GM18508 (cell line): ENCODE data around the gene SHISA3.
"Not testable (repeated sequence)": the region's sequence is repeated elsewhere in the genome, so short reads cannot be mapped to it uniquely, and the experiment has no call there.

Source experiments
- ATAC-seq: cut with Tn5 transposase; IDR thresholded peaks from one replicate; pipeline ENCODE4 v1.9.1; 2021; ENCODE audit warnings: moderate number of reproducible peaks; ENCODE audit not compliant: insufficient read depth, unreplicated experiment

The SHISA3 gene

DNA sequence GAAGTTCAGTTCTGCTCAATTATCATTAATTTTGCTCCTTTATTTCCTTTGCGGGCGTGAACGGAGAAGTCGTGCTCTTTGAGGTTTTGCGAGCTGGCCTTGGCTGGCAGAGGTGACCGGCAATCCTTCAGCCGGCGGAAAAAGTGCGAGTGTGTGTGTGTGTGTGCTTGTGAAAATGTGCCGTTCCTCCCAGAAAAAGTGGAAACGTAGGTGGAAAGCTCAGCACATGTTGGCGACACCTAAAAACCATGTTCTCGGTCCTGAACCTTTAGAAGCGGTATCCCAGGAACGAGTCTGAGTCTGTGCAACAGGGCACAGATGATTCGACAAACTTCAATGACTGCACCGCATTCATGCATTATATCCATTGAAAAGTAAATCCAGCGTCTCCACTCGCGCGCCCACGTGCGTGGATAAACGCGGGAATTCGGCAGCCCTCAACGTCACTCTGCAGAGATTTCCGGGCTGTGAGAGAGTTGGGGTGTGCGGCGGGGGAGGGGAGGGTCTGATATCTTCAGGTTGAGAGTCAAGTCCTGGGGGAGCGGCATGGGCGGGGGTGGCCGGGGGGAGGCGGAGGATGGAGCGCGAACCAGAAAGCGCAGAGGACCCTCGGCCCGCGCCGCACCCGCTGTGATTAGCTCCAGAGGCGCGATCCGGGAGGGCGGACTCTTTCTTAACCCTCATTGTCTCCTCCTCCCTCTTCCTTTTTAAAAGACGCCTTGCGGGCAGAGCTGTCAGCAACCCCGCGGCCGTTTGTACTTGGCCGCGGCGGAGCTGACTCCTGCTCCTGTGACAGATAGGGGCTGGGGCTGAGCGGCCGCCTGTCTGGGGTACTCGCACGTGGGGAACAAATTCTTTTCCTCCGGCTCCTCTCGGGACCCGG is at the start of gene SHISA3:
SHISA3 (plus strand) TSS at position 737 of the 883 bp plus-strand sequence. CDS start 569 bp downstream, outside the sequence.
- no peak for ATAC-seq

GRCh38 chr4:42348247-42348646 is 49.0 kb upstream of the SHISA3 start:
- ATAC-seq = no peak

DNA sequence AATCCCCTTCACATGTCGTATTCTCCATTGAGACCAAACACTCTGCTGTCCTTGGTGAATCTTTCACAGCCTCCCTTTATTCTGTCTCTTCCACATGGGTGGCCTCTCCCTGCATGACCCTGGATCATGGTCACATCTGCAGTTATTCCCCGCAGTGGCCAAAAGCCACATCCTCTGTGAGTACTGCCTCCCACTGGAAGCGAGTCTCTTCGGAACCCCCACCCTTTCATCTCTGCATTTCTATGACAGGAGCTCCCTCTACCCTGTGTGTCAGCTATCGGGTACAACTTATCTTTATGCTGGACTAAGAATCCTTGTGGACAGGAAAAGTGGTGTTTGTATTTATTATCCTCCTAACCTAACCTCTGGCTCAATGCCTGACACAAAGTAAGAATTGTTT is 48.6 kb upstream of the SHISA3 start:
- no peak for ATAC-seq

DNA sequence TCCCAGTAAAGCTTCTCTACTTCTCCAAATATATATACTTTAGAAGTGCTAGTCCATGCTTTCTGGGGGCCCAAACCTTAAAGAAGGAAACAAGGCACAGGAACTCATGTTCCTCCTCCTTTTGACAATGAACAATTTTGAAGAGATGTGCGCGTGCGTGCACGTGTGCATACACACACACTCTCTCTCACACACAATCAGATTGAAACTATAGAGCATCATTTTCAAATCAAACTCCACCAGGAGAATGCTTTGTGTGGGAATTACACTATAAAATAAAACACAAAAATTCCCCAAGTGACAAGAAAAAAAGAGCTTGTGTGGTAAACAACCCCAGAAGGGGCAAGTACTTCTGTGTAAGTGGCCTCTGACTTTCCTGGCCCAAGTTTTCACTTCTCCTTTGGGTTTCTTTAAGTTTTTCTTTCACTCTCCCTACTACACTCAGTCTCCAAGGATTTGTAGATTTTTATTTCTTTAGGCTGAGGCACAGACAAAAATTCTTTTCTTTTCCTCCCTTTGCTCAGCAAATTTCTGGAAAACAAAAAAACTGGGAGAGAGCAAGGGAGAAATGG is 46.6 kb upstream of the SHISA3 start:
- ATAC-seq = no peak

- no peak for ATAC-seq
Observed at GRCh38 chr4:42352049-42352448, 45.2 kb upstream of the SHISA3 start.

- no peak for ATAC-seq
Observed at GRCh38 chr4:42357325-42357724, 40.0 kb upstream of the SHISA3 start.

DNA sequence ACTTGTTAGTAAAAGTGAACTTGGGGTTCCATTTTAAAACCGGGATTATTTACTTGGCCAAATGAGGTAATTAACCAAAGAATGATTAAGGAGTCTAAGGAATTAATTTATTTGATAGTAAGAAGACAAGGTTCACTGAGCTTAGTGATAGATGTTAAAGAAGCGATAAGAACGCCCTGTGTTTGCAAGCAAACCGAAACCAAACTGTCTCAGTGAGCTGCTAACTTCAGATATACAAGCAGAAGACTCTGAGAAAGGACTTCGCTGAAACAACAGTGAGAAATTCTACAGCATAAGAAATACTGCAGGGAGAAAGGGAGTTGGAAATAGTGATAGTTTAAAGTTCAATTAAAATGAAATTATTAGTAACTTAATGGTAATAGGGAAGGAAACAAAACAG is 37.6 kb upstream of the SHISA3 start:
- ATAC-seq = no peak

DNA sequence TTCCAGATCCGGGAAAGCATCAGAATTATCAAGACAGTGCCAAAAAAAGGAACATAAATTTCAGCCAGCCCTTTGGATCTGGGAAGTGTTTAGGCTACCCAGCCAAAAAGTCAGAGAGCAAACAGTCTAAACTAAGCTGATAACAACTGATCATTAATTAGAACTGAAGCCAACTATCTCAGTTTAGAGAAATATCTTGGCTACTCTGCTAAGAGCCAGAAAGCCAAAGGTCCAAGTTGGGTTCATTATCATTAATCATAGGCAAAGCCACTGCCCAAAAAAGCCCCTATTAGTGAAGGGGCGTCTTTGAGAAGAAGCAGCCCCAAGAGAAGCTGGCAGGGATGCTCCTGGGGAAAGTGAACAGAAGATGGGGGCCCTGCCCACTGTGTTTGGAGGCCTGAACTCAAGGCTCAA is 37.0 kb upstream of the SHISA3 start:
- ATAC-seq = no peak

DNA sequence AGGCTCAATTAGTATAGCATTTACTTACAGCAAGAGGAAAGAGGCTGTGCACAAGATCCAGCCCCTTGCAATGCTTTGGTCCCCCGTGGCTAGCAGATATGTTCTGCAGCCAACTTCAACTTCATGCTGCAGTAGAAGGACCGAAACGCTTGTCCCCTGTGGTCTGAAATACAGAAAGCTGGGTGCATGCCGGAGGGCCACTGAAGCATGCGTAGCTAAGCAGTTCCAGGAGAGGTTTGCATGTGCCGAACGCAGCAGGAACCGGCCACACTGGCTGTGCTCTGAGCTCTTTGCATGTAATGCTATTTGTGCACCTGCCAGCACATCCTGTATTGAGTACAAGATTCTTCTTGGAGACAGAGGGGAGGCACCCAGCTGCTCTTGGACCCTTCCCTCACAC is 35.8 kb upstream of the SHISA3 start:
- no peak for ATAC-seq

- no peak for ATAC-seq
Observed at GRCh38 chr4:42362591-42362990, 34.7 kb upstream of the SHISA3 start.

DNA sequence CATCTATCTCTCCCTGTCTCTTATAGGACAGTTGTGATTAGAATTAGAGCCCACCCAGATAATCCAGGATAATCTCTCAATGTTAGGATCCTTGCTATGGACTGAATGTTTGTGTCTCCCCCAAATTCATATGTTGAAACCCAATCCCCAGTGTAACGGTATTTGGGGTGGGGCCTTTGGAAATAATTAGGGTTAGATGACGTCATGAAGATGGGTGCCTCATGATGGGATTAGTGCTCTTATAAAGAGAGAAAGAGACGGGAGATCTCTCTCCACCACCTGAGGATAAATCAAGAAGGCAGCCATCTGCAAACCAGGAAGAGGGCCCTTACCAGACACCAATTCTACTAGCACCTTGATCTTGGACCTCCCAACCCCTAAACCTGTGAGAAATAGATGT is 33.7 kb upstream of the SHISA3 start:
- no peak for ATAC-seq

DNA sequence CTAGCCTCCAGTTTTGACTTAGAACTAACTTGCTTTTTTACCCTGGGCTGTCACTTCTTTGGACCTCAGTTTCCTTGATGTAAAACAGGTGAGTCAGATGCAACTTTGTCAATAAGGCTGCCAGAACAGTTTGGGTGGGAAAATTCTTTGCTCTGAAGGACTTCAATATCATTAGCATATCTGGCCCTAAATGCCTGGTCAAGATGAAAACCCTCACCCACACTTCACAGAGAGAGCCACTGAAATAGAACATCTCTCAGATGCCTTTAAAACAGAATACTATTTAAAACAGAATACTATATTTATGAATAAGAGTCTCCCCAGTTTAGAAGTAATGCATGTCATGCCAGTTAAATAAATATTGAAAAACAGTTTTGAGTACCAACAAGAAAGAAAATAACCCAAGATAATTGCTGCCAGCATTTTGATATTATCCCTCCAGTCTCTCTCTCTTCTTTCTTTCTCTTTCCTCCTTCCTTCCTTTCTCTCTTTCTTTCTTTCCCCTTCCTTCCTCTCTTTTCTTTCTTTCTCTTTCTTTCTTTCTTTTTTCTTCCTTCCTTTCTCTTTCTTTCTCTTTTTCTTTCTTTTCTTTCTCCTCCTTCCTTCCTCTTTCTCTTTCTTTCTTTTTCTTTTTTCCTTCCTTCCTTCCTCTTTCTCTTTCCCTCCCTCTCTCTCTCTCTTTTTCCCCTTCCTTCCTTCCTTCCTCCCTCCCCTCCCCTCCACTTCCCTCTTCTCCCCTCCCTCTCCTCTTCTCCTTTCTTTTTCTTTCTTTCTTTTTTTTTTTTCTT is 32.8 kb upstream of the SHISA3 start:
- ATAC-seq = no peak

DNA sequence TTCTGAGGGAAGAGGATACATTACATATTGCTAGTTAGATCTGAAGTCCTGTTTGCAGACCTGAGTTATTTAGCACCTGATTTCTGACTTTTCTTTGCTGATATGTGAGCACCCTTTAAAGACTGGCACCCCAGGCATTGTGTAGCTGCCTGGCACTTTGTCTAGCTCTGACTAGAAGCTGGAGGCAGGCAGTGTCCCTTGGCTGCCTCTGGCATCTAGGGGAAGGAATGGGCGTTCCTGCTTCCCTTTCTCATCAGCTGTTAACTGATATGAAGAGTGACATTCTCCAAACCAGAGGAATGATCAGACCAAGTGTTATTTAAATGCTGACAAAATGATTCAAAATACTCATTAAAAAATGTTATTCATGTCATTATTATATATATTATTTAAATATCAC is 30.3 kb upstream of the SHISA3 start:
- no peak for ATAC-seq

DNA sequence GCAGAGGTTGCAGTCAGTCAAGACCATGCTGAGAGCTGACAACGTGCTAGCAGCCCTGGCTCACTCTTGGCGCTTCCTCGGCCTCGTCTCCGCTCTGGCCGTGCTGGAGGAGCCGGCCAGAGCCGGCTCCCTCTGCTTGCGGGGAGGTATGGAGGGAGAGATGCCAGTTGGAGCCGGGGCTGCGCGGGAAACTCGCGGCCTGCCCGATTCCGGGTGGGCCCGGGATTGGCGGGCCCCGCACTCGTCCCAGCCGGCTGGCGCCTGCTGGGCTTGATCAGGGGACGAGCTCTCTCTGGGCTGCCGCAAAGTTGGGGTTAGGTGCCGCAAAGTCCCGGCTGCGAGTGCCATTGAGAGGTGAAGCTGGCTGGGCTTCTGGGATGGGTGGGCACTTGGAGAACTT is 27.8 kb upstream of the SHISA3 start:
- ATAC-seq = no peak

GRCh38 chr4:42371305-42372252 is 25.7 kb upstream of the SHISA3 start:
- no peak for ATAC-seq

- not testable (repeated sequence) for ATAC-seq
Observed at GRCh38 chr4:42372303-42372702, 25.0 kb upstream of the SHISA3 start.

DNA sequence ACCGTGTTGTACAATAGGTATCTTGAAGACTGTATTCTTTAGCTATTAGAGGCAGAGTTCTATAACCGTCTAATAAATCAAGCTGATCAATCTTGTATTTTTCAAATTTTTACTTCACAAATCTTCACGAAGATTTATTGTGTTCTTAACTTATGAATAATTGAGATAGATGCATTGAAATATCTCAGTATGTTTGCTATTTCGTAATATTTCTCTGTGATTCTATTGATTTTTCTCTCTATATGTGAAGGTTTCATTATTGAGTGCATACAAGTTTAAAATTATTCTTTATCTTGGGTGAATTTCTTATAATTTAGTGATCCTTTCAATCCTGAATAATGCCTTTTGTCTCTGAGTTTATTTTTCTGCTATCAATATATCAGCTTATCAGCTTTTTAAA is 19.8 kb upstream of the SHISA3 start:
- no peak for ATAC-seq

GRCh38 chr4:42381666-42382065 is 15.6 kb upstream of the SHISA3 start:
- no peak for ATAC-seq

DNA sequence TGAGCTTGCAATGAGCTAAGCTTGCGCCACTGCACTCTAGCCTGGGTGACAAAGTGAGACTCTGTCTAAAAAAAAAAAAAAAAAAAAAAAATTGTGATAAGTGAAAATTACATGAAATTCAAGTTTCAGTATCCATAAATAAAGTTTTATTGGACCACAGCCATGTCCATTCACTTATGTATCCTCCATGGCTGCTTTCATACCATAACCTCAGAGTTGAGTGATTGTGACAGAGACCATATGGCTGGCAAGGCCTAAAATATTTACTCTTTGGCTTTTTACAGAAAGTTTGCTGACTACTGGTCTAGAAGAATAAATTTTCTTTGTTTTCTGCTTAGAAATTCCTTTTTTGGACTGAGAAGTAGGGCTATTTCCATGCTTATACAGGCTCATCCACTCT is 11.8 kb upstream of the SHISA3 start:
- ATAC-seq = no peak
